AG04450 (cell line): ENCODE data around the gene PLXNA4. TPM values are rescaled to one million over a fixed set of nuclear protein-coding genes. Genes with fewer than 3 reads are reported as not detected.

ENCODE experiments used
- CTCF ChIA-PET: fragments of 300-600, 350-600 bp; formaldehyde crosslinking; extraction: SDS; loops from one replicate; lab custom pipeline; 2022; ENCODE audit warnings: antibody characterized with exemption, inconsistent platforms; lab: Charles Lee
- POLR2A ChIA-PET: fragments of 350-600 bp; formaldehyde crosslinking; extraction: SDS; loops from one replicate; lab custom pipeline; 2021; ENCODE audit warnings: antibody characterized with exemption, inconsistent platforms; lab: Yijun Ruan, JAX
- DNase-seq: peaks from one replicate; pipeline ENCODE4 v3.0.0-alpha.2; 2011; ENCODE audit warnings: low read depth, low spot score
- H3K27ac ChIP-seq: one replicate; pipeline ENCODE4 v1.5.1; 2012; ENCODE audit warnings: low read depth, low read length, control low read depth
- H3K27me3 ChIP-seq: one replicate; pipeline ENCODE4 v1.6.0; 2012; ENCODE audit warnings: low read length; ENCODE audit not compliant: control insufficient read depth, insufficient read depth
- H3K4me3 ChIP-seq: 2 replicates; pipeline ENCODE4 v1.5.1; 2011; ENCODE audit warnings: mild to moderate bottlenecking, low read depth, low read length, control low read depth
- H3K9me3 ChIP-seq: 2 replicates; pipeline ENCODE4 v1.5.1; 2012; ENCODE audit warnings: low read length; ENCODE audit not compliant: control insufficient read depth, insufficient read depth
- CTCF ChIP-seq: IDR thresholded peaks from 2 replicates; pipeline ENCODE4 v1.5.1; 2011; ENCODE audit warnings: low read depth, low read length, control low read depth, inconsistent platforms
- polyA plus RNA-seq: library from polyadenylated mRNA; depleted of rRNA; stranded (reverse); fragments of >200 nt; gene quantifications from 2 replicates; pipeline ENCODE4 v1.2.3, GENCODE V29; 2011

The PLXNA4 gene
- polyA plus RNA-seq, 1 experiment: 0.05 TPM

GRCh38 chr7:132225216-132226030 lies 350.8 kb downstream of the PLXNA4 start:
- no peaks in the 10 kb centered on the region for H3K27me3 ChIP-seq
- CTCF ChIA-PET: interaction anchor here (1.6 kb wide), 1 partner anchor 221 kb away, joined by 4 read pairs; no protein-coding TSS in a partner anchor
- no peak overlapping the region for H3K4me3 ChIP-seq
- no peak for TF ChIP-seq CTCF
- no peak overlapping the region for H3K27ac ChIP-seq
- no peak for DNase-seq
- POLR2A ChIA-PET: no interaction called here
- H3K9me3 ChIP-seq: no peaks in the 10 kb centered on the region

GRCh38 chr7:132221356-132221755 lies 354.9 kb downstream of the PLXNA4 start:
- POLR2A ChIA-PET: no interaction called here
- CTCF ChIA-PET: no interaction called here
- H3K9me3 ChIP-seq: no peaks in the 10 kb centered on the region
- no peak for TF ChIP-seq CTCF
- no peak overlapping the region for H3K27ac ChIP-seq
- H3K27me3 ChIP-seq: no peaks in the 10 kb centered on the region
- no peak overlapping the region for H3K4me3 ChIP-seq
- no peak for DNase-seq

- no peaks in the 10 kb centered on the region for H3K27me3 ChIP-seq
- no peak for DNase-seq
- no peak for TF ChIP-seq CTCF
- no peak overlapping the region for H3K27ac ChIP-seq
- POLR2A ChIA-PET: no interaction called here
- no peak overlapping the region for H3K4me3 ChIP-seq
- no peaks in the 10 kb centered on the region for H3K9me3 ChIP-seq
- CTCF ChIA-PET: no interaction called here
Measured at GRCh38 chr7:132220060-132220459, 356.2 kb downstream of the PLXNA4 start.

- H3K27ac ChIP-seq: no peak overlapping the region
- ChIA-PET CTCF (interaction anchor here (0.5 kb wide), 1 partner anchor 33 kb away, joined by 4 read pairs; no protein-coding TSS in a partner anchor), POLR2A (no interaction called here)
- no peaks in the 10 kb centered on the region for H3K27me3 ChIP-seq
- no peaks in the 10 kb centered on the region for H3K9me3 ChIP-seq
- H3K4me3 ChIP-seq: no peak overlapping the region
- DNase-seq: no peak
- TF ChIP-seq CTCF: no peak
Measured at GRCh38 chr7:132218876-132219275, 357.4 kb downstream of the PLXNA4 start.

GRCh38 chr7:132216847-132217525 lies 359.3 kb downstream of the PLXNA4 start:
- H3K27me3 ChIP-seq: no peaks in the 10 kb centered on the region
- H3K9me3 ChIP-seq: no peaks in the 10 kb centered on the region
- no peak overlapping the region for H3K4me3 ChIP-seq
- DNase-seq: no peak
- CTCF ChIA-PET: no interaction called here
- POLR2A ChIA-PET: no interaction called here
- H3K27ac ChIP-seq: no peak overlapping the region
- TF ChIP-seq CTCF: no peak
